Measurements from ENCODE around the gene TLR5. TPM values are rescaled to one million over a fixed set of nuclear protein-coding genes. Genes with fewer than 3 reads are reported as not detected.

Gene TLR5
- polyA plus RNA-seq, 1 donor from 2014 or later: not detected

DNA sequence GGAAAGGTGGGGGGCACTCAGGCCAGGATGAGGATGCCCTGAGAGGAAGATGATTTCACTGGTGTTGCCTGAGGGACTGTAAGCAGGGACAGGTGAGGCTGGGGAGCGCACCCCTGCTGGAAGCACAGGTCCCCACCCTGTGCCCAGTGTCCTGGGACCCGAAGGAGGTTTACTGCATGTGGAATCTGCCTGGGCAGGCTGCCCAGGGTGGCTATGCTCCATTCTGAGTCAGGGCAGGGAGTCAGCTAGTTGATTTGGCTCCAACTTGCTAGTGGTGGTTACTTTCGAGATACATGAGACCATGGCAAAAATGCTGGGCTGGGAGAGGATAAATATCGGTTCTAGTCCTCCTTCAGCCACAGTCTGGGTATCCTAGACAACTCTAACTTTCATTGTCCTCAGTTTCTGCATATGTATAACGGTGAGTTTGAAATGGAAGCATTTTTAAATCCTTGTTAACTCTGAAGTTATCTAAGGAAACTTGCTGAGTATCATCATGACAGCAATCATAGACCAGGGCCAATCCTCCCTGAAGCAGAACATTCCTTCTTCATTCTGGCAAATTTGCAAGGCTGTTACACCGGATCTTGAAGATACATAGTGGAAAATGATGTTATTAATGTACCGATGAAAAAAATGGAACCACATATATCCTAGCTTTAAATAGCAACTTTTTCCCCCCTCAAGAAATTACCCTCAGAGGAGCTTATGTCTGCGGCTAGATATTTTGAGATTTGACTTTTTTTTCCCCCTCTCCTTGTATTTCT lies 7.7 kb downstream of the TLR5 start:
- H3K9me2 ChIP-seq (ENCODE audit: insufficient read depth, low read length): no peaks in the 10 kb centered on the region
- H3K9ac ChIP-seq (ENCODE audit: low read length): no peak overlapping the region
- H3K27ac ChIP-seq (ENCODE audit: low read length): no peak overlapping the region
- no peaks in the 10 kb centered on the region for H3K36me3 ChIP-seq (ENCODE audit: insufficient read depth, low read length)
- peaks cover 39% of the 10 kb centered on the region for H3K27me3 ChIP-seq (ENCODE audit: insufficient read depth, low read depth, low read length)
- no peaks in the 10 kb centered on the region for H4K20me1 ChIP-seq (ENCODE audit: insufficient read depth)
- no peak overlapping the region for H3K4me2 ChIP-seq (ENCODE audit: low read length)
- TF ChIP-seq, protein P1, sequence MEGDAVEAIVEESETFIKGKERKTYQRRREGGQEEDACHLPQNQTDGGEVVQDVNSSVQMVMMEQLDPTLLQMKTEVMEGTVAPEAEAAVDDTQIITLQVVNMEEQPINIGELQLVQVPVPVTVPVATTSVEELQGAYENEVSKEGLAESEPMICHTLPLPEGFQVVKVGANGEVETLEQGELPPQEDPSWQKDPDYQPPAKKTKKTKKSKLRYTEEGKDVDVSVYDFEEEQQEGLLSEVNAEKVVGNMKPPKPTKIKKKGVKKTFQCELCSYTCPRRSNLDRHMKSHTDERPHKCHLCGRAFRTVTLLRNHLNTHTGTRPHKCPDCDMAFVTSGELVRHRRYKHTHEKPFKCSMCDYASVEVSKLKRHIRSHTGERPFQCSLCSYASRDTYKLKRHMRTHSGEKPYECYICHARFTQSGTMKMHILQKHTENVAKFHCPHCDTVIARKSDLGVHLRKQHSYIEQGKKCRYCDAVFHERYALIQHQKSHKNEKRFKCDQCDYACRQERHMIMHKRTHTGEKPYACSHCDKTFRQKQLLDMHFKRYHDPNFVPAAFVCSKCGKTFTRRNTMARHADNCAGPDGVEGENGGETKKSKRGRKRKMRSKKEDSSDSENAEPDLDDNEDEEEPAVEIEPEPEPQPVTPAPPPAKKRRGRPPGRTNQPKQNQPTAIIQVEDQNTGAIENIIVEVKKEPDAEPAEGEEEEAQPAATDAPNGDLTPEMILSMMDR (IDR thresholded peaks at IDR 0.05; ENCODE audit: poor library complexity, severe bottlenecking): no peak
- no peak for TF ChIP-seq POLR2AphosphoS5 (IDR thresholded peaks at IDR 0.05)
- TF ChIP-seq TAF1 (IDR thresholded peaks at IDR 0.05; ENCODE audit: low read depth): no peak
- TF ChIP-seq MXI1 (conservative IDR thresholded peaks at IDR 0.05; ENCODE audit: poor library complexity, severe bottlenecking): no peak
- TF ChIP-seq EP300 (conservative IDR thresholded peaks at IDR 0.05; ENCODE audit: poor library complexity, severe bottlenecking): no peak
- TF ChIP-seq RAD21 (conservative IDR thresholded peaks at IDR 0.05): no peak
- TF ChIP-seq REST (IDR thresholded peaks at IDR 0.05; ENCODE audit: borderline replicate concordance): no peak
- no peak for TF ChIP-seq EZH2 (IDR thresholded peaks at IDR 0.05; ENCODE audit: borderline replicate concordance, insufficient read depth, low read length, poor library complexity, severe bottlenecking)
- TF ChIP-seq SMC3 (conservative IDR thresholded peaks at IDR 0.05; ENCODE audit: poor library complexity): no peak
- no peaks in the 10 kb centered on the region for H3K79me2 ChIP-seq (replicated peaks; ENCODE audit: insufficient read depth, low read length)
- H3K9me3 ChIP-seq (ENCODE audit: low read length): no peaks in the 10 kb centered on the region
- H2AFZ ChIP-seq (ENCODE audit: low read depth, low read length): no peak overlapping the region
- H3K4me3 ChIP-seq (ENCODE audit: low read length): no peak overlapping the region
- H3F3A ChIP-seq (ENCODE audit: insufficient read depth, low read length, poor library complexity, severe bottlenecking): no peaks in the 10 kb centered on the region

- peaks cover 39% of the 10 kb centered on the region for H3K27me3 ChIP-seq (ENCODE audit: insufficient read depth, low read depth, low read length)
- no peak overlapping the region for H3K9ac ChIP-seq (ENCODE audit: low read length)
- H3K9me3 ChIP-seq (ENCODE audit: low read length): no peaks in the 10 kb centered on the region
- no peaks in the 10 kb centered on the region for H3K79me2 ChIP-seq (replicated peaks; ENCODE audit: insufficient read depth, low read length)
- H3K4me3 ChIP-seq (ENCODE audit: low read length): peak overlapping the region; percentile 60
- H3K4me2 ChIP-seq (ENCODE audit: low read length): peak overlapping the region; percentile 69
- H4K20me1 ChIP-seq (ENCODE audit: insufficient read depth): no peaks in the 10 kb centered on the region
- no peaks in the 10 kb centered on the region for H3K36me3 ChIP-seq (ENCODE audit: insufficient read depth, low read length)
- peak overlapping the region; percentile 12 for H2AFZ ChIP-seq (ENCODE audit: low read depth, low read length)
- H3F3A ChIP-seq (ENCODE audit: insufficient read depth, low read length, poor library complexity, severe bottlenecking): no peaks in the 10 kb centered on the region
- H3K9me2 ChIP-seq (ENCODE audit: insufficient read depth, low read length): no peaks in the 10 kb centered on the region
- no peak overlapping the region for H3K27ac ChIP-seq (ENCODE audit: low read length)
- TF ChIP-seq RAD21 (conservative IDR thresholded peaks at IDR 0.05) (peak; percentile 86), MXI1 (conservative IDR thresholded peaks at IDR 0.05; ENCODE audit: poor library complexity, severe bottlenecking) (no peak), SMC3 (conservative IDR thresholded peaks at IDR 0.05; ENCODE audit: poor library complexity) (peak; percentile 97), EZH2 (IDR thresholded peaks at IDR 0.05; ENCODE audit: borderline replicate concordance, insufficient read depth, low read length, poor library complexity, severe bottlenecking) (no peak), EP300 (conservative IDR thresholded peaks at IDR 0.05; ENCODE audit: poor library complexity, severe bottlenecking) (no peak), TAF1 (IDR thresholded peaks at IDR 0.05; ENCODE audit: low read depth) (no peak), POLR2AphosphoS5 (IDR thresholded peaks at IDR 0.05) (no peak), REST (IDR thresholded peaks at IDR 0.05; ENCODE audit: borderline replicate concordance) (no peak)
- TF ChIP-seq, protein P1 (IDR thresholded peaks at IDR 0.05; ENCODE audit: poor library complexity, severe bottlenecking): peak; percentile 95
These were observed 9.1 kb downstream of the TLR5 start for GRCh38 chr1:223133824-223134435.
